ENCODE results near the gene CACTIN.

DNA sequence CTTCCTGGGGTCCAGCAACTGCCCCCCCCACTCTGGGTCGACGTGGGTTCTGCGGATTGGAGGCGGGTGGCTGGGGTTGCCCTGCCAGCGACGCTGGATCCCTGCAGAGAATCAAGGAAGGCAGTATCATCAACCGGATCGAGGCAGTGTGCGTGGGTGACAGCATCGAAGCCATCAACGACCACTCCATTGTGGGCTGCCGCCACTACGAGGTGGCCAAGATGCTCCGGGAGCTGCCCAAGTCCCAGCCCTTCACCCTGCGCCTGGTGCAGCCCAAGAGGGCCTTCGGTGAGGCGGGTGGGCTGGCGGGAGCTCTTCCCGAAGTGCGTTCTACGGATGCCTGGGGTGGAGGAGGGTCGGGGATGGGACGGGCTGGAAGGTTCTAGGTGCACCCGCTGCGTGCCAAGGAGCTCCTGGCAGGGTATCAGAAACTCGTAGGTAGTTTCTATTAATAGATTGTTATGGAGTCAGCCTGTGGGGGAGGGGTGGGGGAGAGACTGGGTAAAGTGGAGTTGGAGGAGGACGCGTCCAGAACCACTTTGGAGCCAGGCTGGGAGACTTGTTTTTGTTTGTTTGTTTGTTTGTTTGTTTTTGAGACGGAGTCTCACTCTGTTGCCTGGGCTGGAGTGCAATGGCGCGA lies 39.8 kb downstream of the CACTIN start:
- TF ChIP-seq, protein P1, sequence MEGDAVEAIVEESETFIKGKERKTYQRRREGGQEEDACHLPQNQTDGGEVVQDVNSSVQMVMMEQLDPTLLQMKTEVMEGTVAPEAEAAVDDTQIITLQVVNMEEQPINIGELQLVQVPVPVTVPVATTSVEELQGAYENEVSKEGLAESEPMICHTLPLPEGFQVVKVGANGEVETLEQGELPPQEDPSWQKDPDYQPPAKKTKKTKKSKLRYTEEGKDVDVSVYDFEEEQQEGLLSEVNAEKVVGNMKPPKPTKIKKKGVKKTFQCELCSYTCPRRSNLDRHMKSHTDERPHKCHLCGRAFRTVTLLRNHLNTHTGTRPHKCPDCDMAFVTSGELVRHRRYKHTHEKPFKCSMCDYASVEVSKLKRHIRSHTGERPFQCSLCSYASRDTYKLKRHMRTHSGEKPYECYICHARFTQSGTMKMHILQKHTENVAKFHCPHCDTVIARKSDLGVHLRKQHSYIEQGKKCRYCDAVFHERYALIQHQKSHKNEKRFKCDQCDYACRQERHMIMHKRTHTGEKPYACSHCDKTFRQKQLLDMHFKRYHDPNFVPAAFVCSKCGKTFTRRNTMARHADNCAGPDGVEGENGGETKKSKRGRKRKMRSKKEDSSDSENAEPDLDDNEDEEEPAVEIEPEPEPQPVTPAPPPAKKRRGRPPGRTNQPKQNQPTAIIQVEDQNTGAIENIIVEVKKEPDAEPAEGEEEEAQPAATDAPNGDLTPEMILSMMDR (IDR thresholded peaks at IDR 0.05): no peak
- no peak for TF ChIP-seq POLR2A (IDR thresholded peaks at IDR 0.05)

Data from uterus (tissue), 2 donors.